GM18907 (cell line): ENCODE measurements around the gene PCDHA12.
"Not testable (repeated sequence)": the region's sequence is repeated elsewhere in the genome, so short reads cannot be mapped to it uniquely, and the experiment has no call there.

ENCODE experiments used
- ATAC-seq: cut with Tn5 transposase; IDR thresholded peaks from one replicate; pipeline ENCODE4 v1.9.1; 2021; ENCODE audit warnings: mild to moderate bottlenecking, moderate library complexity; ENCODE audit not compliant: unreplicated experiment

Gene PCDHA12

GRCh38 chr5:140875085-140876065, at the start of gene PCDHA12:
TSS of gene PCDHA12 (plus strand) at chr5:140875308. CDS start at chr5:140875473, 165 bp downstream.
- ATAC-seq, result no peak

GRCh38 chr5:140827704-140828361, 47.3 kb upstream of the PCDHA12 start, which contains the start of gene PCDHA6:
TSS of gene PCDHA6 (plus strand) at chr5:140827960. CDS start at chr5:140828092, 132 bp downstream.
- ATAC-seq, result no peak

GRCh38 chr5:140828362-140828737, 46.8 kb upstream of the PCDHA12 start:
- ATAC-seq, result no peak

- not testable (repeated sequence) for ATAC-seq
These were observed 45.3 kb upstream of the PCDHA12 start for GRCh38 chr5:140829511-140830501.

GRCh38 chr5:140833993-140834392, 41.1 kb upstream of the PCDHA12 start, which contains the start of gene PCDHA7:
TSS of gene PCDHA7 (plus strand) at chr5:140834269. CDS start at chr5:140834384, 115 bp downstream.
- ATAC-seq, result no peak

- not testable (repeated sequence) for ATAC-seq
These were observed 40.6 kb upstream of the PCDHA12 start for GRCh38 chr5:140834439-140835008.

GRCh38 chr5:140835622-140836510, 39.2 kb upstream of the PCDHA12 start:
- ATAC-seq, result no peak

GRCh38 chr5:140840978-140841962, 33.8 kb upstream of the PCDHA12 start, which contains the start of gene PCDHA8:
TSS of gene PCDHA8 (plus strand) at chr5:140841187. CDS start at chr5:140841322, 135 bp downstream.
- no peak for ATAC-seq

- no peak for ATAC-seq
These were observed 32.0 kb upstream of the PCDHA12 start for GRCh38 chr5:140842798-140843733.

- ATAC-seq, result not testable (repeated sequence)
These were observed 26.7 kb upstream of the PCDHA12 start, which contains the start of gene PCDHA9 for GRCh38 chr5:140848139-140849102. TSS of gene PCDHA9 (plus strand) at chr5:140848382. CDS start at chr5:140848496, 114 bp downstream.

- not testable (repeated sequence) for ATAC-seq
These were observed 25.1 kb upstream of the PCDHA12 start for GRCh38 chr5:140849831-140850634.

- no peak for ATAC-seq
These were observed 19.1 kb upstream of the PCDHA12 start, which contains the start of gene PCDHA10 for GRCh38 chr5:140855772-140856674. TSS of gene PCDHA10 (plus strand) at chr5:140855897. CDS start at chr5:140856049, 152 bp downstream.
